LHCN-M2 (cell line): ENCODE data around the gene ZNF385D. TPM values are rescaled to one million over a fixed set of nuclear protein-coding genes. Genes with fewer than 3 reads are reported as not detected.
"Not testable (repeated sequence)": the region's sequence is repeated elsewhere in the genome, so short reads cannot be mapped to it uniquely, and the experiment has no call there.

ENCODE experiments used
- DNase-seq: peaks from one replicate; pipeline ENCODE4 v3.0.0-alpha.2; 2012; ENCODE audit warnings: low read depth
- total RNA-seq: library from RNA; depleted of rRNA; stranded (reverse); fragments of >200 nt; gene quantifications from 2 replicates; pipeline ENCODE4 v1.2.3, GENCODE V29; 2014

ZNF385D gene
- total RNA-seq, 1 experiment from 2014 or later = 10.6 TPM

DNA sequence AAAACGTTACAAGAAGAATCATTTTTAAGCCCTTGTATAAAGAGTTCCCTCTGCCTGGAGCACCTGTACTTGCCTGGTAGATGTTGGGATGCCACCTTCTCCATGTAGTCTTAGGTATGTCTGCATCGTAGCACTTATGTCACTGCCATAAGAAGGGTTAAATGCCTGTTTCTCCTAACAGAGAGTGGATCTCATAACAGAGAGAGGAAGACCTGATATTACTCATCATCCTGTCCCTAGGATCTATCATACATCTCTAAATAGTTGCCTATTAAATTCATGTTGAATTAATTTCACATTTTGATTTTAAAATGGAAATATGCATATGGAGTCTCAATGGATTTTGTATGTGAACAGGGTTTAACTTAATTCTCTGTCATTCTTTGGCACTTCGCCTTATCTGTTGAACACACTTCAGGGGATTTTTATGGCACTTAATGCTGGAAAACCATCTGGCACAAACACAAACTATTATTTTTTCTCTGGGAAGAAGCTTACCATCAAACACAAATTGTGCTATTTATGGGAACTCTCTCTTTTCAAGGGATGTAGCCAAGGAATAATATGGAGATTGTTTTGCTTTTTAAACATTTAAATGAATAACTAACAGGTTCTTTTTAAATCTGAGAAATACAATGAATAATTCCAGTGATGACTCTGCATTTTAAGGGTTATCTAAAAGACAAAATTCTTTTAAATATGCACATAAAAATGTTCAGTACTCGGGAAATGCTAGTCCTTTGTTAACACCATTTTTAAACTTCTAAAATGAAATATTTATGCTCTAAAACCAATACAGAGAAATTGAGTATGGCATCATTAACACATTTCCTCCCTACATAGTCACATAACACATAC lies 230.7 kb downstream of the ZNF385D start:
- no peak for DNase-seq

DNA sequence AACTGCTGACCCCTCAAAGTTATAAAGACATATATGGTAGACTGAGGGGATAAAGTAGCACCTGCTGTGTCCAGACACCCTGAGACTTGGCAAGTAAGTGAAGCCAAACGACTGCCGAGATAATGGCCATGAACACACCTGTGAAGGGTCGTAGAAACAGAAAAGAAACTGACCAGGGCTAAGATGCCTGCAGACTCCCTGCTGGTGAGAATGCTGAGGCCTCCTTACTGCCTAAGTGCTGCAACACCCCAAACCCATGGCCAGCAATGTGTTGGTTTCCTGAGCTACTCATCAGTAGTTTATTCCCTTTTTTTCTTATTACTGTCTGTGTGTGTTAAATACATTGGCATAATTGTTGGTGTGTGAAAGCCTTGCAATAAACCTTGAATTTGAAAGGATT lies 233.8 kb downstream of the ZNF385D start:
- no peak for DNase-seq

DNA sequence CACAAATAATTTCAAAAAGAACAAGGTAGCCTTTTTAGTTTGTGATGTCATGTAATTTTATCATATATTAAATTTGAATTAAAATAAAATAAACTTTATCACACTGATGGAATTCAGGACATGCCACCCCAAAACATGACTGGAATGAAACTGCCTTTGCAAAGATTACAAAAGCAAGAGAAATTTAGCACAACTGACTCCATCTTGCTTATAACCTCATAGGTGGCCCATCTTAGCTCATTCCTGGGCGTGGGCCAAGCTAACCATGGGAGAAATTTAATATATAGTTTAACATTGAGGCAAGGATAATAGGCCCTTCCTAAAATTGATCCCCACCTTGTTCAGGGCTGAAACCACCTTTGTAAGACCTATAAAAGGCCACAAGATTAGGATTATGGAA lies 235.6 kb downstream of the ZNF385D start:
- DNase-seq = no peak

DNA sequence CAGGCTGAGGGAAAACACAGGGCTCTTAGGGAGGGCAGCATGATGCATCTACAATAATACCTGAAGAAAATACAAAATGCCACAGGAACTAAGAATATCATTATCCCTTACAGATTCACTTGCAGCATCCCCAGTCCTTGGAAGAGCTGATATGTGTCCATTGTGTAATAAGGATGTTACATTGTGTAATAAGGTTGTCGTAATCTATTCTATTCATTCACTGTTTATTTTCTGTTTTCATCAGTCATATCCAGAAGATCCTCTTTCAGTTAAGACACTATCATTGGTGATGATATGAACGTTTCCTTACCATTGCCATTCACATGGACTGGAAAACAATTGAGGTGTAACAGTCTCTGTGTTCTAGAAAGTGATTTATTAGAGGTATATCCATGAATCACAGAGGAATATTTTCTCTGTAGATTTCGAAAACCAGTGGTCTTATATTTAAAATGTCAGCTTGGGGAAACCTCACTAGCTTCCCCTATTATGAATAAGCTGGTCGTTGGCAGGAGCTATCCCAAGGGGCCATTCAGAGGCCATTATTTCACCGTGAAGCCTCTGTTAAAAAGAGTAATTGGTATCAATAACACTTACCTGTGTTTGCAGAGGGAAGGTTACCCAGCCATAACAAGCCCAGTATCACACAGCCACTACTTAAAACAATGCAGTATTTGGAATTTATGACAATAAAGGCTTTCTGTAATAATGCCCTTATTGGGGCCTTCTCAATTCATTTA lies 241.1 kb downstream of the ZNF385D start:
- DNase-seq = no peak

DNA sequence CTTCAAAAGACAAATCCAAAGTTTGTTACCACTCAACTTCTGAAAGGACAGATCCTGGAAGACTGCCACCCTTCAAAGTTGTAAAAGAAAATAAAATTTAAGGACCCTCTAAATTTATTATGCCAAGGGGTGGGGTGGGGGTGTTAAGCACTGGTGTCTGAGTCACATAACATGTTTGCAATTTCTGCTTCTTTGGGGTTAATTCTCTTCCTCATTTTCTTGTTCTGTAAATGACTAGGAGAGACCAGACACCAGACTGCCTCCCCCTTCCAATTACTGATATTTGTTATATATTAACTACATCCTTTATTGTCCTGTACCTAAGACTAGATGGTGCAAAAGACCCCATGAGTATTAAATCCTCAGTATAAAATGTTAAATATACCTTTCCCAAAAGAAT lies 242.8 kb downstream of the ZNF385D start:
- DNase-seq = no peak

DNA sequence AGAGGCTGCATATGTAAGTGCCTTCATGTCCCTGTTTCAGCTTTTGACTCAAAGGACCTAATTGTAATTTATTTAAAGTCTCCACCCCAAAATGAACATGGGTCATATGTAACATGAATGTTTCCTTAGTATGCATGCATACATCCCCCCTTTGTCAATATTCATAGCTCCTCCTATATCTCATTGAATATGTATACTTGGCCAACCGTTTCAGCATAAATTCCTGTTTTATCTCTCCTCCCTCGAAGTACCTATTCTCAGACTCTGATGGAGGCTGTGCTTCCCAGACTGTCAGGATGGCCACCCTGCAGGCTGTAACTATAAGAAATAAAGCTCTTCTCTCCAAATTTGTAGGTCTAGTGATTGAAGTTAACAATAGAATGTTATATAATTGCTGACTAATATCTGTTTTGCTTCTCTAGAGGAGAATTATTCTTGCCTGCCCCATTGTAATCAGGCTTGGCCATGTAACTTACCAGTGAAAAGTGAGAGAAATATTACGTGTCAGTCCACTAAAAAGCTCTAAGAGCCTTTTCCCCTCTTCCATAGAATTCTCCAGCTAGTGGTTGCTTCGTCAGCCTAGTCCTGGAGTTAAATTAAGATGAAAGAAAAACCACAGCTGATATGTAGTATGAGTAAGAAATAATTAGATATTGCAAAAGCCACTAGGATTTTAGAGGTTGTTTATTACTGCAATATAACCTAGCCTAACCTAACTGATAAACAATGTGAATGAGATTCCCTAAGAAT lies 245.1 kb downstream of the ZNF385D start:
- DNase-seq = no peak

DNA sequence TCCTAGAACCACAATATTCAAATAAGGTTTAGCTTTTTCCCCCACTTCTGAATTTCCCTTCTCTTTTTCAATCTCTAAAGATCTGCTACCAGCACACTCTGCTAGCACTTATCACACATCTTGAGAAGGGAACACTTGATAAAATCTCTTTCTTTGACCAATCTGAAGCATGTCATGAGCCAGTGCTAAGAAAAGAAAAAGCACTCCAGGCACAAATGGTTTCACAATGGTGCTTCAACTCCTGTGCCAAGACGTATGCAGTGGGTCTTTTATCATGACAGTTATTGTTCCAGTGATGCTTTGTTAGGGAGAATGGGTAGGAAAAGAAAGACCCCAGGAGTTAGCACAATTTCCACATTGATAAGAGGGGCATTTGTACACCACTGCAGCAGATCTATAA lies 248.4 kb downstream of the ZNF385D start:
- no peak for DNase-seq

DNA sequence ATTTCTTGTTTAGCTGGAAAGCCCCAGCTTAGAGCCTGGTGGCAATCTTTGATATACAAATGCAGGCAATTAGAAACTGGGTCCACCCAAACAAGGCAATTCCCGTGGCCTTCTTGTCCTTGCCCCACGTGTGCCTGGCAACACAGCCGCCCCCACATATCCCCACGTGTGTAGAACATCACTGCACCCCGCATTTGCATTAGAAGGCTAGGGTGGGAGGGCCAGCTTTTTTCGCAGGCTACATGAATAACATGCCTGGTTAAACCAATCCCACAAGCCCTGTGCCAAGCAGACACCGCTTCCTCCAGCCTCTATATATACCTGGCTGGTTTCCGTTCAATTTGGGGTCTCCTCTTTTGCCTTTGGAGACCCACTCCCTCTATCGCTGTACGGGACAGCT lies 250.2 kb downstream of the ZNF385D start:
- no peak for DNase-seq

DNA sequence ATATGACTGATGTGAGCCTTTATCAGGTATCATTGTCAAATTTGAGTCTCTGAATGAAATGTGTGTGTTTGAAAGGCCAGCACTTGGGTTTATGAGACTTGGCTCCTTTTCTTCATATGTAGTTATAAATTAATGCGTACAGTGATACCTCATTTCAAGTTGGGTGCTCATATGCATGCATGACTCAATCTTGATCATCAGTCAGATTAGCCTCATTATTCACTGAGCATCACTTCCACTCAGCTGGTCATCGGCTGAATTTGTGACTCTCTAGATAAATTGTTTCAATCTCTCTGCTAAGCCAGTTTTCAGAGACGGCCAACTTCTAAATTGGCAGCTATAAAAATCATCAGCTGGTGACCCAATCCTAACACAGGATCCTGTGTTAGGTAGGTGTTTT lies 260.3 kb downstream of the ZNF385D start:
- not testable (repeated sequence) for DNase-seq

DNA sequence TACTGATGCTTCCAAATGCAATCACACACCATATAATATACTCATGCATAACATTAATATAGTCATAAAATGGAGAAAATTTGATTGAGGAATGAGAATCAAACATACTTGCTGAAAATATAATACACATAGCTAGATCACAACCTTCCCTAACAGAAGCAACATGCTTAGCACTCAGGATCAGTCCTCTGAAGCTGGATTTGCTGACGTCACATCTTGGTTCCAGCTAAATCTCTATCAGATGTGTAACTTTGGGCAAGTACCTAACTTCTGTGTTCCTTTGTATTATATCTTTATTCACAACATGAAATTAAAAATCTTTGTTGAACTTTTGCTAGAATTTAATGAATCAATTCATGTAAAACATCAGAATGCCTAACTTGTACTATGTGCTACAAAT lies 263.5 kb downstream of the ZNF385D start:
- no peak for DNase-seq

DNA sequence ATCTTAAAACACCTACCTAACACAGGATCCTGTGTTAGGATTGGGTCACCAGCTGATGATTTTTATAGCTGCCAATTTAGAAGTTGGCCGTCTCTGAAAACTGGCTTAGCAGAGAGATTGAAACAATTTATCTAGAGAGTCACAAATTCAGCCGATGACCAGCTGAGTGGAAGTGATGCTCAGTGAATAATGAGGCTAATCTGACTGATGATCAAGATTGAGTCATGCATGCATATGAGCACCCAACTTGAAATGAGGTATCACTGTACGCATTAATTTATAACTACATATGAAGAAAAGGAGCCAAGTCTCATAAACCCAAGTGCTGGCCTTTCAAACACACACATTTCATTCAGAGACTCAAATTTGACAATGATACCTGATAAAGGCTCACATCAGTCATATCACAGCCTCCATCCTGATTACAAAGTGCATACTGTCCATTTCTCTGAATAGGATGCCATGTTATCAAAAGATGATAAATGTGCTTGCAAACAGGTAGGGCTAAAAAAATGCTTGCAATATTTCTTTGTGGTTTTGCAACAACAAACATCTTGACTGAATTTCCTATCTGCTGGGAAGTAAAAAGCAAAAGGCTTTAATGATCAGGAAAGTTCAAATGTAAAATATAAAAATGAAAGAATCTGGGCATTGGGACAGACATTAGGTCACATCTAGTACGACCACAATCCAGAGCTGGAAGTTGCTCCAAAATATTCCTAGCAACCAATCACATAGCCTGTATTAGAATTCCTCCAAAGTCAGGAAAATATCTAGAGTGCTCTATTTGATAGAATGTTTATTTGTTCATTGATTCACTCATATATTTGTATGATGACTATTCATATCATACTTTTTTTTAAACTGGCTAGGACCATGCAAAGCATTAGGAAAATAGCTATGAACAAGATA lies 264.7 kb downstream of the ZNF385D start:
- not testable (repeated sequence) for DNase-seq

DNA sequence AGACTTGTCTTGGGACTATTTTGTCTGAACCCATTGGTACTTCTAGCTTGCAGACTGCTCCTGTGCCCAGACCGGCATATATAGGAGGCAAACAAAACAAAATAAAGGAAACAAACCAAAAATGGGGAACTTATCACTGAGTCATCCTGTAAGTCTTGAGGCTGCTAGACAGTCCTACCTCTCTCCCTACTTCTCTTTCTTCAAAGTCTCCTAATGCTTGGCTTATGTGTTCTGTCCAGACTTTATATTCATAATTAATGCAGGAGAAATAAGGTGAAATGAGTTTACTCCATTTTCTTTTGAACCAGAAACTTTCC lies 266.2 kb downstream of the ZNF385D start:
- DNase-seq = no peak

DNA sequence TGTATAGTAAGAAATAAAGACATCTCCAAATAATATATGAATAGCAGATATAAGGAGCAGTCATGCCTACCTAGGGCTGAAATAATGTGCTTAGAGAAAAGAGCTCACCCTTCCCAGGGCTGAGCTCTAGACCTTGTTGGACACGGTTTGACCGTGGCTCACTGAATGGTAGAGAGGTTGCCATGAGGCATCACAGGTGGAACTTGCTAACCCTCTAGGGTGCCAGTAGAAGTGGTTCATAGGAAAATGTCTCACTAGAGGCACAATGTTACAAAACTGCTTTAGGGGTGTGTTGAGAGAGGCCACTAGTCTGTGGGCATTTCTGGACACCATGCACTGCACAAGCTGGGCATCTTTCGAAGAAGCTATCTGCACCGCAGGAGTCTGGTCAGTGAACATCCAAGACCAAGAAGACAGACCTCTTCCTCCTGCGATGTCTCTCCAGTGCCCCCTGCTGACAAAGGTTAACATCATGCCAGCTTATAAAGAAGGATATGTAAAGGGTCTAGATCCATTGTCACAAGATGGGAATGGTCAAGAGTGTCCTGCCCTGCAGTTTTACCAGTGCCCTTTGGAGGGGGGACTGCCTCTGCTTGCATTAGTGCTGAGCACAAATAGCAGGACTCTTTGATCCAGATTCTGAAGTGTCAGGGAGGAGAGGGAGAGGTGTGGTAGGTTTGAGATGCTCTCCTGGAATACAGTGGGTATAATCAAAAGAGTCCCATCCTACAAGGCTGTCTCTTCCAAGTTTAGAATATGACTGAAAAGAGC lies 266.8 kb downstream of the ZNF385D start:
- DNase-seq = peak; percentile 78

DNA sequence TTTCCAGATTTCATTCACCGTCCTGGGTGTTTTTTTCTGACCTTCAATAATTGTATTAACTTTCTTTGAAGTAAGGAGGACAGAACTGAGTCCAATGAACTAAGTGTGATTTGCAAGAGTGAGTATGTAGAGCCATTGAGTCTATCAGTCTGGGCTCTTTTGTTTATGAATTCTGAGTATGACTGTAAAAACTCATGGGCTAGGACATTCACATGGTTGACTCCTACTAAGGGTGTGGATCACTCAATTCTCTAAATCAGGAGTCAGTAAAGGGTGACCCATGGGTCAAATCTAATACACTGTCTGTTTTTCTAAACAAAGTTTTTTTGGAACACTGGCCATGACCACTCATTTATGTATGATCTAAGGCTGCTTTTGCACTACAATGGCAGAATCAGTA lies 269.0 kb downstream of the ZNF385D start:
- DNase-seq = no peak

DNA sequence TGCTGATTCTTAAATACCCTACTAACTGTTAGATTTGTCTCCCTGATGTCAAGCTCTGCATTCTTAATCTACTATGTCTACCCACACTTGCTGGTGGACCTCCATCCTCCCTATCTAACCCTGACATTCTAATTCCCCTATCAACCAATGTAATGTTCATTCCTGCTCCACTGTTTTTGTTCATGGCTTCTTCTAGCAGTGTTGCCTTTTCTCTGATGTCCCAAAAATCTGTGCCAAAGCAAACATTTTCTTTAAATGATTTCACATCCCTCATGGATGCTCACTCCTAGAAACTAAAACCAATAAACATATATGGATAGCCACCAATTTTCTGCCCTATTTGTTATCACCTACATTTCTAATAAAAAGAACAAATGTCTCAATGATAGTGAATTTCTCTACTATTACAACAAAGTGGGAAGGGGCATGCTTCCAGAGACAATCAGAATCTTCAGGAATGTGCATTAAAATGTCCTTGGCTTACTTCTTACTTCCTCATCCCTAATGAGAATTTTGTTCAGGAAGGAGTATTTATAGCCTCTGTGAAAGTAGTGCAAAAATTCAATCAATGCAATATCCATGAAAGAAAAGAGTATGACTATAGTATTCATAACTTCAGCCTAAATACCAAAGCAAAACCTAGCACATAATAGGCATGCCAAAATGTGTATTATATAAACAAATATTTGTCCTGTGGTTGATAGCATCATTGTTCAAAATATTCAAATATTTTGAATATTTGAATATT lies 273.3 kb downstream of the ZNF385D start:
- DNase-seq = no peak

DNA sequence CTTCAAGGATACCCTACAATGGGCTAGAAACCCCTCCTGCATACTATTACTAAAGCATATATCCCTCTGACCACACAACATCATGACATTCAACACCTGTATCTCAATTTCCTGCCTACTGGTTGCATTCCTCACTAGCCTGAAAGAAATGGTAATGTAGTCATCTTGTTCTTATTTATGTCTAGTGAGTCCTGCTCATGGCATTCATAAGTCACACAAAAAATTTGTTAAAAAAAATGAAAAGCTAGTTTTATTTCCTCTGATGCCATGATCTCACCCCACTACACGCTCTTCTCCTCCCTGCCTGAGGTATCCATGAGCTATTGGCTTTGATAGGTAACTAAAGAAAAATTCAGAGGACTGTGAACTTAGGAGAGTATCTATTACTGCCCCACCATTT lies 284.5 kb downstream of the ZNF385D start:
- DNase-seq = no peak

DNA sequence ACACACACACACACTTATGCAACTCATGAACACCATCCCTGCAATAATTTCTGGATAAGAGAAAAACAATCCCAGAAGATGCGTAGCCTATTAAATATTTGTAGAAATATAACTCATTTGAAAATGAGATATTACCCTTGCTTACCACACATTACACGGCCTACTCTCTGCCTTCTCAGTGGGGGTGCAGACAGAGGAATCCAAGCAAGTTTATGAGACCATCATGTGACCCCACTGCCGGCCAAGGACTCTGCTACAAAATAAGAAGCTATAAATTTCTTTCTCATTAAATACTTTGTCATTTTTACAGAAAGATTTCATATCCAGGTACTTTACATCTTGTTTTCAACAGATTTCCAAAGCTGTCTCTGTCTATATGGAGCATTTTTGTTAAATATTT lies 286.3 kb downstream of the ZNF385D start:
- no peak for DNase-seq

DNA sequence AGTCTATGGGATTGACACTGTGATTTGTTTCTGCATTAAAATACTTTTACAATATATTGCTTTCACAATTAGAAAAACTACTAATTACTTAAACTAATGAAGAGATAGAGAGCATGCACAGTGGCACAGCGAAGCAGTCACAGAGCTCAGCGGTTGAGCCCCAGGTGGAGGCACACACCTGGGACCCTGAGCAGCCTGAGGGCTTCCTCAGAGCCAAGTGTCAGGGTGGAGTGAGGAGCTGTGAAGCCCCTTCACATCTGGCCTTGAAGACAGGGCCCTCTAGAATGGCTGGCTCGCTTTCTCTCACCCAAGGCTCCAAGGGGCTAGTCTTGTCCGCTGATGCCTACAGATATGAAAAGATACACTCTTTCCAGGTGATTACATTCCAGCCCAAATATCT lies 287.7 kb downstream of the ZNF385D start:
- DNase-seq = no peak

DNA sequence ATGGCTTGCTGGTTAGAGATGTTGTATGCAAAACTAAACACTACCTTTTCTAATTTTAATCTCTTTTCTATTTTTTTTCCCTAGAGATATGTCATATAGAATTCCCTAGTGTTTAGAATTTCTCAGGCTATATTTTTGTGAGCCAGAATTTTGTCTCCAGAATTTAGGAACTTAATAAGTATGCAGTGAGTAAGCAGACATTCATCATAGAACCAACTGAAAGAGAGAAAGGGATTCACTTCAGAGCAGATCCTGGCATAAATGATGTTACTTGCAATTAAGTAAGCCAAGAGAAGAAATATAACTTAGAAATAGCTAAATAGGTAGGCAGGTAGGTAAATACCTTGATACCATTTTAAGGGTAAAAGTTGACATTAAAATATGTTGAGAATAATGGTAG lies 288.9 kb downstream of the ZNF385D start:
- no peak for DNase-seq

DNA sequence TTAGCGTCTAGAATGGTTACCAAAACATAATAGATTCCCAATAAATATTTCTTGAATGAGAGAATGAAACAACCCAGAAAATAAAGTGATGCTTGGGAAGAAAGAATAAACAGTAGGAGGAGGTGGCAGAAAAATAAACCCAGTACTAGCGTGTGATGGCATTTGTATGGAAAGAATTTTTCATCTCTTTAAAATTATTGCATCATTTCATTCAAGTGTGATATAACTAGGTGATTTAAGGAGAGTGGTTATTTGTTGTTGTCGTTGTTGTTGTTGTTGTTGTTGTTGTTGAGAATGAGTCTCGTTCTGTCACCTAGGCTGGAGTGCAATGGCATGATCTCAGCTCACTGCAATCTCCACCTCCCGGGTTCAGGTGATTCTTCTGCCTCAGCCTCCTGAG lies 293.9 kb downstream of the ZNF385D start:
- DNase-seq = no peak
